Measurements from ENCODE around the gene COL27A1. TPM values are rescaled to one million over a fixed set of nuclear protein-coding genes. Genes with fewer than 3 reads are reported as not detected.

Gene COL27A1
- total RNA-seq, 2 experiments from 2014 or later, result not detected

DNA sequence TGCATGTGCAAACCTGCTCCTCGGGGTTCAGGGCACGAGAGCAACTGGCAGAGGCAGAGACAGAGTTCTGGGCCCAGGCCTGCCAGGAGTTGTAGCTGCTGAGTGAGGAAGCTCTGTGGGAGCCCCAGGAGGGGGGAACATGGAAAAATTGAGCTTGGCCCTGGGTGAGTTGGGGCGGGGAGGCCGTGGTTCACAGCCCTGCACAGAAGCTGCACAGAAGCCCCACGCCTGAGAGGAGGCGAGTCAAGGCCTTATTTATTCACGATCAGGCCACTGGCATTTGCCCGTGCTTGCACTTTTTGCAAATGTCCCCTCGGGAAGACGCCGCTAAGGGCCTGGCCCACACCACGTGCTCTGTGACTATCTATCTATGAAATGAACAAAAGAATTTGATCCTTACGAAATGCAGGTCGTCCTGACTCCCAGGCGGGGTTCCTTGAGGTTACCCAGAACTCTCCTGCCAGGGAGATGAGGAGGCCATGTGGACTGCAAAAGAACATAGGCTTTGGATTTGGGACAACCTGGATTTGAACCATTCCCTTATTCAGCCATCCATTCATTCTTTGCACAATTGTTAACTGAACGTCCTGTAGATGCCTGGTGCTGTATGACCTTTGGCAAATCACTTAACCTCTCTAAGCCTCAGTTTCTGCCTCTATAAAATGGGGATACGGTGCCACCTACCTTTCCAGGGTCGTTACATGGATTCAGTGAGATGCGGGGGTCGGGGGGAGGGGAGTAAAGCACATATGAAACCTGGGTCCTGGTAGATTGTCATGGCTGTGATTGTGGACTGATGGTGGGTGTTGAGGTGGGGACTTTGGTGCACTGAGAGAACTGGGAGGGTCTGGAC is 17.9 kb downstream of the COL27A1 start:
- Histone ChIP-seq H4K20me1 (ENCODE audit: insufficient read depth, low read length) (no peaks in the 10 kb centered on the region), H3K79me2 (ENCODE audit: insufficient read depth, low read depth, low read length) (no peaks in the 10 kb centered on the region), H3K9me3 (ENCODE audit: low read length) (no peaks in the 10 kb centered on the region), H3K4me1 (ENCODE audit: insufficient read depth, low read length, poor library complexity, severe bottlenecking) (no peaks in the 10 kb centered on the region), H3K27ac (ENCODE audit: low read depth, low read length, poor library complexity, severe bottlenecking) (no peak overlapping the region), H3K4me2 (ENCODE audit: low read length) (no peak overlapping the region), H3K9me2 (ENCODE audit: insufficient read depth, low read length) (no peaks in the 10 kb centered on the region), H3K4me3 (ENCODE audit: low read depth, low read length, poor library complexity, severe bottlenecking) (no peak overlapping the region), H2AFZ (ENCODE audit: low read length) (no peak overlapping the region), H3K36me3 (ENCODE audit: insufficient read depth, low read length) (no peaks in the 10 kb centered on the region)
- intact Hi-C loops (cut with micrococcal nuclease; ENCODE audit: unreplicated experiment), result no loop called here
- BruUV-seq (replicated peaks), result no TSS peak
- ChIA-PET CTCF (ENCODE audit: unreplicated experiment) (no interaction called here), POLR2A (no interaction called here)
- TF ChIP-seq, protein P1, sequence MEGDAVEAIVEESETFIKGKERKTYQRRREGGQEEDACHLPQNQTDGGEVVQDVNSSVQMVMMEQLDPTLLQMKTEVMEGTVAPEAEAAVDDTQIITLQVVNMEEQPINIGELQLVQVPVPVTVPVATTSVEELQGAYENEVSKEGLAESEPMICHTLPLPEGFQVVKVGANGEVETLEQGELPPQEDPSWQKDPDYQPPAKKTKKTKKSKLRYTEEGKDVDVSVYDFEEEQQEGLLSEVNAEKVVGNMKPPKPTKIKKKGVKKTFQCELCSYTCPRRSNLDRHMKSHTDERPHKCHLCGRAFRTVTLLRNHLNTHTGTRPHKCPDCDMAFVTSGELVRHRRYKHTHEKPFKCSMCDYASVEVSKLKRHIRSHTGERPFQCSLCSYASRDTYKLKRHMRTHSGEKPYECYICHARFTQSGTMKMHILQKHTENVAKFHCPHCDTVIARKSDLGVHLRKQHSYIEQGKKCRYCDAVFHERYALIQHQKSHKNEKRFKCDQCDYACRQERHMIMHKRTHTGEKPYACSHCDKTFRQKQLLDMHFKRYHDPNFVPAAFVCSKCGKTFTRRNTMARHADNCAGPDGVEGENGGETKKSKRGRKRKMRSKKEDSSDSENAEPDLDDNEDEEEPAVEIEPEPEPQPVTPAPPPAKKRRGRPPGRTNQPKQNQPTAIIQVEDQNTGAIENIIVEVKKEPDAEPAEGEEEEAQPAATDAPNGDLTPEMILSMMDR (conservative IDR thresholded peaks at IDR 0.05; ENCODE audit: low read length), result no peak
- TF ChIP-seq EZH2phosphoT487 (IDR thresholded peaks at IDR 0.05; ENCODE audit: borderline replicate concordance, low read depth, low read length), result no peak
- no peak for DNase-seq (ENCODE audit: low spot score)

DNA sequence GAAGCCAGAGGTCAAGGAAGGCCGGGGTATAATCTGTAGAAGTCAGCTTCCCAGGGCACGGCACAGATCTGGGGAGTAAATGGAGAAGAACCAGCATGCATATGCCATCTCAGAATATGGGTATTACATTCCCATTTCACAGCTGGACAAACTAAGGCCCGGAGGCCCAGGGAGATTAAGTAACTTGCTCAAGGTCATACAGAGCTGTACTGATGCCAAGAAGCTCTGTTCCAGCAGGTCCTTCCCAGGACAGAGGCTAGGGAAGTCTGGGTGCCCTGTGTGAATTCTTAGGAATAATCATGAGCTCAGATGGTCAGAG is 19.2 kb downstream of the COL27A1 start:
- no peaks in the 10 kb centered on the region for H4K20me1 ChIP-seq (ENCODE audit: insufficient read depth, low read length)
- no peak overlapping the region for H3K4me2 ChIP-seq (ENCODE audit: low read length)
- no peak overlapping the region for H3K27ac ChIP-seq (ENCODE audit: low read depth, low read length, poor library complexity, severe bottlenecking)
- ChIA-PET POLR2A (interaction anchor here (0.6 kb wide), 1 partner anchor 53 kb away, joined by 3 read pairs; no protein-coding TSS in a partner anchor), CTCF (ENCODE audit: unreplicated experiment) (interaction anchor here (1.0 kb wide), 1 partner anchor 12 kb away, joined by 3 read pairs; no protein-coding TSS in a partner anchor)
- no peaks in the 10 kb centered on the region for H3K9me3 ChIP-seq (ENCODE audit: low read length)
- BruUV-seq (replicated peaks), result no TSS peak
- intact Hi-C loops (cut with micrococcal nuclease; ENCODE audit: unreplicated experiment), result no loop called here
- no peak overlapping the region for H3K4me3 ChIP-seq (ENCODE audit: low read depth, low read length, poor library complexity, severe bottlenecking)
- no peaks in the 10 kb centered on the region for H3K4me1 ChIP-seq (ENCODE audit: insufficient read depth, low read length, poor library complexity, severe bottlenecking)
- H2AFZ ChIP-seq (ENCODE audit: low read length), result no peak overlapping the region
- H3K9me2 ChIP-seq (ENCODE audit: insufficient read depth, low read length), result no peaks in the 10 kb centered on the region
- no peak for DNase-seq (ENCODE audit: low spot score)
- H3K79me2 ChIP-seq (ENCODE audit: insufficient read depth, low read depth, low read length), result no peaks in the 10 kb centered on the region
- no peaks in the 10 kb centered on the region for H3K36me3 ChIP-seq (ENCODE audit: insufficient read depth, low read length)
- no peak for TF ChIP-seq EZH2phosphoT487 (IDR thresholded peaks at IDR 0.05; ENCODE audit: borderline replicate concordance, low read depth, low read length)
- TF ChIP-seq, protein P1 (conservative IDR thresholded peaks at IDR 0.05; ENCODE audit: low read length), result no peak
